Measurements from ENCODE around the gene CDKL1. TPM values are rescaled to one million over a fixed set of nuclear protein-coding genes. Genes with fewer than 3 reads are reported as not detected.
A peak's percentile ranks its signal among the peaks of the same experiment; 100 is the strongest.

CDKL1 gene
- total RNA-seq, 1 donor from 2014 or later: 1.3 TPM

- H3K27ac Mint-ChIP-seq: no peak overlapping the region
- no peak for DNase-seq (ENCODE audit: low spot score, unreplicated experiment)
- no peaks in the 10 kb centered on the region for H3K4me1 Mint-ChIP-seq (ENCODE audit: low read depth)
- TF ChIP-seq, protein P1, sequence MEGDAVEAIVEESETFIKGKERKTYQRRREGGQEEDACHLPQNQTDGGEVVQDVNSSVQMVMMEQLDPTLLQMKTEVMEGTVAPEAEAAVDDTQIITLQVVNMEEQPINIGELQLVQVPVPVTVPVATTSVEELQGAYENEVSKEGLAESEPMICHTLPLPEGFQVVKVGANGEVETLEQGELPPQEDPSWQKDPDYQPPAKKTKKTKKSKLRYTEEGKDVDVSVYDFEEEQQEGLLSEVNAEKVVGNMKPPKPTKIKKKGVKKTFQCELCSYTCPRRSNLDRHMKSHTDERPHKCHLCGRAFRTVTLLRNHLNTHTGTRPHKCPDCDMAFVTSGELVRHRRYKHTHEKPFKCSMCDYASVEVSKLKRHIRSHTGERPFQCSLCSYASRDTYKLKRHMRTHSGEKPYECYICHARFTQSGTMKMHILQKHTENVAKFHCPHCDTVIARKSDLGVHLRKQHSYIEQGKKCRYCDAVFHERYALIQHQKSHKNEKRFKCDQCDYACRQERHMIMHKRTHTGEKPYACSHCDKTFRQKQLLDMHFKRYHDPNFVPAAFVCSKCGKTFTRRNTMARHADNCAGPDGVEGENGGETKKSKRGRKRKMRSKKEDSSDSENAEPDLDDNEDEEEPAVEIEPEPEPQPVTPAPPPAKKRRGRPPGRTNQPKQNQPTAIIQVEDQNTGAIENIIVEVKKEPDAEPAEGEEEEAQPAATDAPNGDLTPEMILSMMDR (IDR thresholded peaks at IDR 0.05; ENCODE audit: unreplicated experiment): no peak
- peaks cover 3% of the 10 kb centered on the region for H3K9me3 Mint-ChIP-seq (ENCODE audit: low read depth)
- H3K4me3 Mint-ChIP-seq (ENCODE audit: low read depth): no peak overlapping the region
- H3K36me3 Mint-ChIP-seq (ENCODE audit: insufficient read depth): peaks cover 19% of the 10 kb centered on the region
- H3K27me3 Mint-ChIP-seq: no peaks in the 10 kb centered on the region
Observed at GRCh38 chr14:50299585-50299984, 97.1 kb downstream of the CDKL1 start.

DNA sequence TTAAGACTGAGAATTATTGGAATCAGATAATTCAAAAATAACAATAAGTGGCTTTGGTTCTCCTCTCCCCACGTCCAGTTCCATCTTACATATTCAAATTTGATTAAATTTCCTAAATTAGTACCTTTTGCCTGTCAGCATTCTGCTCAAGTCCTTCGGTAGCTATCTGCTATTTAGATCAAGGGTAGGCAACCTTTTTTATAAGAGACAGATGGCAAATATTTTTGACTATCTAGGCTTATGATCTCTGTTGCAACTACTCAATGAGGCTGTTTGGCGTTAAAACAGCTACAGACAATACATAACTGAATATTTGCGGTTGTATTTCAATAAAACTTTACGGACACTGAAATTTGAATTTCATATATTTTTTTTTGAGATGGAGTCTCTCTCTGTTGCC lies 106.4 kb downstream of the CDKL1 start:
- Mint-ChIP-seq H3K4me1 (ENCODE audit: low read depth) (no peaks in the 10 kb centered on the region), H3K9me3 (ENCODE audit: low read depth) (no peaks in the 10 kb centered on the region), H3K27ac (no peak overlapping the region), H3K4me3 (ENCODE audit: low read depth) (no peak overlapping the region), H3K36me3 (ENCODE audit: insufficient read depth) (peaks cover 18% of the 10 kb centered on the region), H3K27me3 (no peaks in the 10 kb centered on the region)
- TF ChIP-seq, protein P1 (IDR thresholded peaks at IDR 0.05; ENCODE audit: unreplicated experiment): no peak
- no peak for DNase-seq (ENCODE audit: low spot score, unreplicated experiment)

- no peak overlapping the region for H3K4me3 Mint-ChIP-seq (ENCODE audit: low read depth)
- no peaks in the 10 kb centered on the region for H3K9me3 Mint-ChIP-seq (ENCODE audit: low read depth)
- TF ChIP-seq, protein P1 (IDR thresholded peaks at IDR 0.05; ENCODE audit: unreplicated experiment): no peak
- peak overlapping the region; percentile 9 for H3K27ac Mint-ChIP-seq
- peaks cover 13% of the 10 kb centered on the region for H3K36me3 Mint-ChIP-seq (ENCODE audit: insufficient read depth)
- no peak for DNase-seq (ENCODE audit: low spot score, unreplicated experiment)
- H3K4me1 Mint-ChIP-seq (ENCODE audit: low read depth): no peaks in the 10 kb centered on the region
- H3K27me3 Mint-ChIP-seq: no peaks in the 10 kb centered on the region
Observed at GRCh38 chr14:50288146-50288545, 108.5 kb downstream of the CDKL1 start.

DNA sequence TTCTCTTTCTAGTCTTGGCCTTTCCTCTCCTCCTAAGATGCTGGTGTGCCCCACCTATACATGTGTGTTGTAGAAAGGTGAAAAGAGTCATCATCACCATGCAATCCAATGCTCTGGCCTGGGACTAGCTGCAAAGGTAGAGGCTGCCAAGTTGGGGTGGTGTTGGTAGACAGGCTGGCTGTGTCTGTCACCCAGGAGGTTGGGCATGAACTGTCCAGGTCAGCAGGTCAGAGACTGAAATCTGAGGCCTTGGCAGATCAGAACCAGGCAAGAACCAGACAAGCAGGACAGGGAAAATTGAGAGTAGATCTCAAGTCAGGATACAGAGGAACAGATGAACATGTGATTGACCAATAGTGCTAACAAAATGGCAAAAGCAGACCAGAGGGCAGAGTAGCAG lies 110.8 kb downstream of the CDKL1 start:
- TF ChIP-seq, protein P1 (IDR thresholded peaks at IDR 0.05; ENCODE audit: unreplicated experiment): no peak

More for the DNA sequence above, 110.8 kb downstream of the CDKL1 start:
- Mint-ChIP-seq H3K27me3 (no peaks in the 10 kb centered on the region), H3K27ac (no peak overlapping the region), H3K36me3 (ENCODE audit: insufficient read depth) (peaks cover 9% of the 10 kb centered on the region), H3K4me3 (ENCODE audit: low read depth) (no peak overlapping the region), H3K4me1 (ENCODE audit: low read depth) (no peaks in the 10 kb centered on the region), H3K9me3 (ENCODE audit: low read depth) (no peaks in the 10 kb centered on the region)
- no peak for DNase-seq (ENCODE audit: low spot score, unreplicated experiment)

Small RNA genes within 50 kb of the gene (microRNA-seq; reads per million reads assigned to microRNA genes)
- not detected for gene MIR4504 (ENCODE audit: borderline number of aligned reads, unreplicated experiment)

Other genes starting within 250 kb of the CDKL1 start
- 34.2 and 35.7 TPM in 2 replicates for gene SOS2, start 165.3 kb downstream of the CDKL1 start, total RNA-seq
- 13.1 and 14.4 TPM in 2 replicates for gene L2HGDH, start 84.7 kb downstream of the CDKL1 start, total RNA-seq
- 19.6 and 21.7 TPM in 2 replicates for gene DMAC2L, start 84.6 kb downstream of the CDKL1 start, total RNA-seq
- gene MAP4K5, start 135.7 kb upstream of the CDKL1 start, total RNA-seq: 73.0 and 74.1 TPM in 2 replicates
- 6.8 and 6.9 TPM in 2 replicates for gene ATL1, start 163.3 kb upstream of the CDKL1 start, total RNA-seq

All from progenitor cell of endocrine pancreas (in vitro differentiated cells).